IMR-90 (cell line): ENCODE results near the gene RHOD. TPM values are rescaled to one million over a fixed set of nuclear protein-coding genes. Genes with fewer than 3 reads are reported as not detected.

Experiments
- BHLHE40 ChIP-seq: fragments of 150-350 bp; IDR thresholded peaks from 2 replicates; pipeline ENCODE4 v1.6.1; 2016; ENCODE audit warnings: mild to moderate bottlenecking, low read depth, low read length
- FOS ChIP-seq: fragments of 150-350 bp; IDR thresholded peaks from 2 replicates; pipeline ENCODE4 v1.6.1; 2016; ENCODE audit warnings: low read depth, low read length
- NFE2L2 ChIP-seq: fragments of 150-350 bp; IDR thresholded peaks from 2 replicates; pipeline ENCODE4 v1.6.1; 2016; ENCODE audit warnings: low read depth, mild to moderate bottlenecking, low read length
- POLR2A ChIP-seq: IDR thresholded peaks from 2 replicates; pipeline ENCODE4 v1.6.1; 2012; ENCODE audit warnings: mild to moderate bottlenecking, low read depth, low read length
- RFX5 ChIP-seq: IDR thresholded peaks from 2 replicates; pipeline ENCODE4 v1.8.0; 2012; ENCODE audit warnings: low read depth, mild to moderate bottlenecking, low read length, moderate library complexity
- polyA plus RNA-seq, 3 experiments: library from polyadenylated mRNA; depleted of rRNA; stranded (reverse); fragments of >200 nt; gene quantifications; 2 replicates each; pipeline ENCODE4 v1.2.3, GENCODE V29; 2012; ENCODE audit warnings: low replicate concordance in 1 of 3
- total RNA-seq: library from RNA; depleted of rRNA; stranded (reverse); fragments of >200 nt; gene quantifications from 2 replicates; pipeline ENCODE4 v1.2.3, GENCODE V29; 2012
- TF ChIP-seq, protein P1 (sequence below): fragments of 150-350 bp; IDR thresholded peaks from 2 replicates; pipeline ENCODE4 v1.6.1; 2017; ENCODE audit warnings: mild to moderate bottlenecking, antibody characterized with exemption, low read length, low read depth

The RHOD gene
- total and polyA plus RNA-seq, 2 of the 4 experiments (the other 2 are of a cell fraction) = 4.7 to 10.9 TPM

DNA sequence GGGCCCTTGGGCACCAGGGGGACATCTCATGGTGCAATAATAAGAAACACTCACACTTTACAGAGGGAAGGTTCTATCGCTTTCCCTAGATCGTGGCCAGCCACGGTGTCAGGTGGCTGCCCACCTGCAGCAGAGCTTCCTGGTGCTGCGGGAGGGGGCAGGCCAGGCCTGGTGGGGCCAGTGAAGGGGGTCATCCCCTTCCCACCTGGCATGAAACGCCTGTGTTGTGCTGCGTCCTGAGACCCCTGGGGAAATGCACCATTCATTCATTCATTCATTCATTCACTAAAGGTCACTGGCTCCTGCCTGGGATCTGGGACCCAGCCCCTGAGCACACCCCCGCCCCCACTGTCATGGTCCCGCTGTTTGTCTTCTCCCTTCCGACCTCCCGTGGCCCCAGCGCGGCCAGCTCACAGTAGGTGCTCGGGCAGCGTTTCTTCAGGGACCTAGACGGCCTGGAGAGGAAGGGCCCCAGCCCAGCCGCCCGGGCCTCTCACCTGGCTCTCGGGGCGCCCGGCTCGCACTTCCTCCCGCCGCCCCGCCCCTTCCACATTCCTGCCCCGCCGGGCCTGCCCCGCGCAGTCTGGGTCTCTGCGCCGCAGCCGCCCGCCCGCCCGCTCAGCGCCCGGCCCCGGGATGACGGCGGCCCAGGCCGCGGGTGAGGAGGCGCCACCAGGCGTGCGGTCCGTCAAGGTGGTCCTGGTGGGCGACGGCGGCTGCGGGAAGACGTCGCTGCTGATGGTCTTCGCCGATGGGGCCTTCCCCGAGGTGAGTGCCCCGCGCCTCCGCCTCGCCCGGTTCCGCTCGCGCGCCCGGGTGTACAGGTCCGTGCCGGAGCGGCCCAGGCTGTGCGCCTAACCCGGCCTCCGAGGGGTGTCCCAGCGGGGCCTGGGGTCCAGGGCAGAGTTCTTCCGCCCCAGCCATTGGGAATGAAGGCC, at the start of gene RHOD (continued):
- TF ChIP-seq, protein P1, sequence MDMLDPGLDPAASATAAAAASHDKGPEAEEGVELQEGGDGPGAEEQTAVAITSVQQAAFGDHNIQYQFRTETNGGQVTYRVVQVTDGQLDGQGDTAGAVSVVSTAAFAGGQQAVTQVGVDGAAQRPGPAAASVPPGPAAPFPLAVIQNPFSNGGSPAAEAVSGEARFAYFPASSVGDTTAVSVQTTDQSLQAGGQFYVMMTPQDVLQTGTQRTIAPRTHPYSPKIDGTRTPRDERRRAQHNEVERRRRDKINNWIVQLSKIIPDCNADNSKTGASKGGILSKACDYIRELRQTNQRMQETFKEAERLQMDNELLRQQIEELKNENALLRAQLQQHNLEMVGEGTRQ = no peak
- TF ChIP-seq NFE2L2 (no peak), POLR2A (no peak), RFX5 (no peak), FOS (no peak), BHLHE40 (no peak)
